ENCODE results near the gene ZHX3.

The ZHX3 gene

GRCh38 chr20:41214666-41215065 lies 102.9 kb downstream of the ZHX3 start:
- no peak for DNase-seq
- no peak for TF ChIP-seq POLR2A (IDR thresholded peaks at IDR 0.05; ENCODE audit: low read length)
- TF ChIP-seq GATA1 (IDR thresholded peaks at IDR 0.05; ENCODE audit: low read depth, low read length), result no peak

- no peak for DNase-seq
- TF ChIP-seq GATA1 (IDR thresholded peaks at IDR 0.05; ENCODE audit: low read depth, low read length), result no peak
- no peak for TF ChIP-seq POLR2A (IDR thresholded peaks at IDR 0.05; ENCODE audit: low read length)
Measured at GRCh38 chr20:41214202-41214601, 103.3 kb downstream of the ZHX3 start.

- peak; percentile 32 to 33 for DNase-seq
- TF ChIP-seq POLR2A (IDR thresholded peaks at IDR 0.05; ENCODE audit: low read length) (no peak), GATA1 (IDR thresholded peaks at IDR 0.05; ENCODE audit: low read depth, low read length) (no peak)
Measured at GRCh38 chr20:41213150-41213820, 104.2 kb downstream of the ZHX3 start.

GRCh38 chr20:41205313-41205712 lies 112.2 kb downstream of the ZHX3 start:
- no peak for DNase-seq
- TF ChIP-seq GATA1 (IDR thresholded peaks at IDR 0.05; ENCODE audit: low read depth, low read length), result no peak
- no peak for TF ChIP-seq POLR2A (IDR thresholded peaks at IDR 0.05; ENCODE audit: low read length)

- TF ChIP-seq GATA1 (IDR thresholded peaks at IDR 0.05; ENCODE audit: low read depth, low read length), result no peak
- no peak for TF ChIP-seq POLR2A (IDR thresholded peaks at IDR 0.05; ENCODE audit: low read length)
- no peak for DNase-seq
Measured at GRCh38 chr20:41204304-41205265, 112.9 kb downstream of the ZHX3 start.

GRCh38 chr20:41203660-41204059 lies 113.9 kb downstream of the ZHX3 start:
- TF ChIP-seq GATA1 (IDR thresholded peaks at IDR 0.05; ENCODE audit: low read depth, low read length) (no peak), POLR2A (IDR thresholded peaks at IDR 0.05; ENCODE audit: low read length) (no peak)
- no peak for DNase-seq

- DNase-seq, result no peak
- TF ChIP-seq GATA1 (IDR thresholded peaks at IDR 0.05; ENCODE audit: low read depth, low read length), result no peak
Measured at GRCh38 chr20:41202426-41202825, 115.1 kb downstream of the ZHX3 start.

- TF ChIP-seq POLR2A (IDR thresholded peaks at IDR 0.05; ENCODE audit: low read length), result no peak
- TF ChIP-seq GATA1 (IDR thresholded peaks at IDR 0.05; ENCODE audit: low read depth, low read length), result no peak
- no peak for DNase-seq
Measured at GRCh38 chr20:41201760-41202159, 115.8 kb downstream of the ZHX3 start.

- no peak for DNase-seq
- no peak for TF ChIP-seq POLR2A (IDR thresholded peaks at IDR 0.05; ENCODE audit: low read length)
- no peak for TF ChIP-seq GATA1 (IDR thresholded peaks at IDR 0.05; ENCODE audit: low read depth, low read length)
Measured at GRCh38 chr20:41200446-41201202, 116.9 kb downstream of the ZHX3 start.

- no peak for TF ChIP-seq GATA1 (IDR thresholded peaks at IDR 0.05; ENCODE audit: low read depth, low read length)
- no peak for TF ChIP-seq POLR2A (IDR thresholded peaks at IDR 0.05; ENCODE audit: low read length)
- DNase-seq, result peak in 1 of 2 experiments; percentile 11
Measured at GRCh38 chr20:41198443-41198842, 119.1 kb downstream of the ZHX3 start.

GRCh38 chr20:41196653-41197225 lies 120.8 kb downstream of the ZHX3 start:
- no peak for DNase-seq
- TF ChIP-seq GATA1 (IDR thresholded peaks at IDR 0.05; ENCODE audit: low read depth, low read length) (no peak), POLR2A (IDR thresholded peaks at IDR 0.05; ENCODE audit: low read length) (no peak)

GRCh38 chr20:41192575-41192974 lies 125.0 kb downstream of the ZHX3 start:
- DNase-seq, result no peak
- no peak for TF ChIP-seq GATA1 (IDR thresholded peaks at IDR 0.05; ENCODE audit: low read depth, low read length)

- DNase-seq, result no peak
- no peak for TF ChIP-seq GATA1 (IDR thresholded peaks at IDR 0.05; ENCODE audit: low read depth, low read length)
- no peak for TF ChIP-seq POLR2A (IDR thresholded peaks at IDR 0.05; ENCODE audit: low read length)
Measured at GRCh38 chr20:41191562-41192500, 125.7 kb downstream of the ZHX3 start.

Data from erythroblast (primary cell).